HG03575 (cell line): ENCODE results near the gene RIPOR3.
"Not testable (repeated sequence)": the region's sequence is repeated elsewhere in the genome, so short reads cannot be mapped to it uniquely, and the experiment has no call there.

Experiments used
- ATAC-seq: cut with Tn5 transposase; IDR thresholded peaks from one replicate; pipeline ENCODE4 v1.9.1; 2021; ENCODE audit not compliant: unreplicated experiment, insufficient number of reproducible peaks, low FRiP score; ENCODE audit errors: extremely low read depth

Gene RIPOR3

DNA sequence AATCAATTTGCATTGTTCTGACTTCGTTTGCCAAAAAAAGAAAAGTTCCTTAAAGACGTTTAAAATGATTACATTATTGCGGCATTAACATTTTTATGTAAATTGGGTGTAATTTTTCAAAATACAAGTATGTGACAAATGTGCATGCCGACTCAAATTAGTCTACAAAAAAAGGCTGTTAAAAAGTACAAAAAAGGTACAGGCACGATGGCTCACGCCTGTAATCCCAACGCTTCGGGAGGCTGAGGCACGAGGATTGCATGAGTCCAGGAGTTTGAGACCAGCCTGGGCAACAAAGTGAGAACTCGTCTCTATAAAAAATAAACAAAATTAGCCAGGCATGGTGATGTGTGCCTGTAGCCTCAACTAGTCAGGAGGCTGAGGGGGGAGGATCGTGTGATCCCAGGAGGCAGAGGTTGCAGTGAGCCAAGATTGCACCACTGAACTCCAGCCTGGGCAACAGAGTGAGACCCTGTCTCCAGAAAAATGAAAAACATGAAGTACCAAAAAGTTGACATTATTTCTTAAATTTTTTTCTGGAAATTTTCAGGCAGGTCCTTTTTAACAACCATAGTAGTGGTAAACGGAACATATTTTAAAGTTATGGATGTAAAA, 91.0 kb downstream of the RIPOR3 start:
- ATAC-seq, result no peak

DNA sequence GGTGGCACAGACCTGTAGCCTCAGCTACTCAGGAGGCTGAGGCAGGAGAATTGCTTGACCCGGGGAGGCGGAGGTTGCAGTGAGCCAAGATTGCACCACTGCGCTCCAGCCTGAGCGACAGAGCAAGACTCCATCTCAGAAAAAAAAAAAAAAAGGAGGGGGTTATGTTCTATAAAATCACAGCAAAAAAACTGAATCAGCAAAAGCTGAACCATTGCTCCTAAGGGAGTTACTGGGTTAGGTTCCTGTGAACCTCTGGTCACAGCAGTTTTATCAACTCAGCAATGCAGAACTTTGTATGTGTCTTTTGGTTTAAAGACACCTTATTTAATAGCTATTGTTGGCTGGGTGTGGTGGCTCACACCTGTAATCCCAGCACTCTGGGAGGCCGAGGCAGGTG, 92.6 kb downstream of the RIPOR3 start:
- ATAC-seq, result not testable (repeated sequence)

DNA sequence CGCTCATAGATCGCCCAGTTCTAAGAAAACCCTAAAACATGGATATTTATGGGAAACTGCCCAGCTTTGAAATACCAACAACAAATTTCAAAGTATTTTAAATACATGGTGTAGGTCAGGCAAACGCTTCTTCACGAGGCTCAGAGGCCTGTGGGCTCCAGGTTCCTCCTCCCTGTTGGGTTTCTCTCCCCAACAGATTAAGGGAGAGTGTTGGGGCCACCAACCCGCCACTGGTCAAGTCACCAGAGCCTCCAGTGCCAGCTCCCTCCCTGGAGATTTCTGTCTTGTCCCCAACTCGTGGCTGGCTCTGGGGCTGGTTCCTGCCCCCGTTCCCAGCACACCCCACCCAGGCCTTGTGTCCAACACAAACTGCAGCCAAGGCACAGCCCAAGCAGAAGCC, 93.3 kb downstream of the RIPOR3 start:
- no peak for ATAC-seq

DNA sequence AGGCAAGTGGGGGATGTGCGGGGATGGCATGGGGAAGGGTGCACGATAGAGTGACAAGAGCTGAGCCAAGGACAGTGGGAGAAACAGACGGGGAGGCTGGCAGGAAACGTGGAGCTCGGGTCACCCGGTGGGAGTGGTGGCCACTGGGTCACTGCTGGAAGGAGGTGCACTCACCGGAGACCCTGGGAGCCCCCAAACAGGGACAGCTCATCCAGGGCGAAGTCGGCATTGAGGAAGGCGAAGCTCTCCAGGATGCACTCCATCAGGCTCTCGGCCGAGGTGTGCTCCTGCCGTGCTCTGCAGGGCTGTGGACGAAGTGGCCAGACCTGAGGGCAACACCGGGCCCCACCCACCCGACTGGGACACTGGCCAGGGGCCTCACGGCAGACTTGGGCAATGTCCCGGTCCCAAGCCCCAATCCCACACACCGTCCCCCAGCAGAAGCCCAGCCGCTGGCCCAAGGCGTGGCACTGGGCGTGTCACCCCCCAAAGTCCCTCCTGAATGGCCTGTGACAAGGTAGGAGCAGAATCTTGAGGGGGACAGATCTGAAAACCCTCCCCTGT, 93.9 kb downstream of the RIPOR3 start:
- no peak for ATAC-seq

DNA sequence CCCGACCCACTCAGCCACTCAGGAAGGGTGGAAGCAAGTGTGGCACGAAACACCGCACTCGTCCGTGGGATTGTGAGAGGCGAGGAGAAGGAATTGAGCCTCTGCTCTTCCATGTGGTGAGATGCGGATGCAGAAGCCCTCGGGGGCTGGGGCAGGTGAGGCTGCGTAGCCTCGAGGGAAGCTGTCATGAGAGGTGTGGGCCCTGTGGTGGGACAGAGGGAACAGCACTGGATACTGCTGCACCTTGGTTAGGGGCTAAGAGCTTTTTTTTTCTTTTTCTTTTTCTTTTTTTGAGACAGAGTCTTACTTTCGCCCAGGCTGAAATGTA, 94.7 kb downstream of the RIPOR3 start:
- no peak for ATAC-seq

DNA sequence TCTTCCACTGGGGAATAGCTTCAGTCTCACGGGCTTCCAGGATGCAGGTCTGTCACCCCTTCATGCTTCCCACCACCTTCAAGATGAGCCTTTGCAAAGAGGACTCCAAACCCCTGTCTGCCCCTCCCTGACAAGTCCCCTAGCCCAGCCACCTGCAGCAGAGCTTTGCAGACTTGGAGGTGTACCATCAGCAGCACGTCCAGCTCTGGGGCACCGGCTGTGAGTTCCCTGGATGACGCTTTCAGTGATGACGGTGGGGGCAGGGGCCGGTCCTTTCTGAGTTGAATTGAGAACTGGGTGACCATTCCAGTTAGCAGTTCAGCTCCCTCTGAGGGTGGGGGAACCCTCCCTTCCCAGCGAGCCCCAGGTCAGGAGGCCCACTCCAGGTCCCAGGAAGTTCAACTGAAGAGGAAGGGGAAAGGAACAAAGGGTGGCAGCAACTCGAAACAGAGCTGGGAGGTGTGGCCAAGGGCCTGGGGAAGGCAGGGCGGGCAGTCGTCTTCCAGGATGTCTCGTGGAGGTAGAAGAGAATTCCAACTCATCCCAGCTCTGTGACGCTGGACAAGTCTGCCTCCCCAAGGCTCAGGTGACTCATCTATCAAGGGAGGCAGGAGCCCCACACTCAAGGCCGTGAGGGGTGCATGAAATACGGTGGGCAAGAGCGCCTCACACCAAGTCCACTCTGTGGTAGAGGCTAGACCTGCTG, 95.2 kb downstream of the RIPOR3 start:
- no peak for ATAC-seq

DNA sequence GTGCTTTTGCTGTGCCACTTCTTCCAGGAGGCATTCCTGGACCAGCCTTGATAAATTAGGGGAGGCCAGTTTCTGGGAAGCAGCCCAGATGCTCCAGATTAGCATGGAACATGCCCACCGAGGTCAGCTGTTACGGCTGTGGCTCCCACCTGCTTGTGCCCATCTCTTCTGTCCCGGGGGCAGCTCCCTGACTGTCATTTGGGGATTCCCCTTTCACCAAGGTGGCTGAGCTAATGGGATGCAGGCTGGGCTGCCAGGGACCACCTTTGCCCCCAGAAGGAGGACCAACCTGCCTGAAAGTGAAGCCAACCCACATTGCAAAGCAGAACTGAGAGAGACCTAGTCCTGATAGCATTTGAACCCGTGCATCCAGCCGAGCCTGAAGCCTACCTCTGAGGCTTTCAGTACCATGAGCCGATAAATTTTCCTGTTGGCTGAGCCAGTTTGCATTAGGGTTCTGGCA, 95.9 kb downstream of the RIPOR3 start:
- ATAC-seq, result no peak

DNA sequence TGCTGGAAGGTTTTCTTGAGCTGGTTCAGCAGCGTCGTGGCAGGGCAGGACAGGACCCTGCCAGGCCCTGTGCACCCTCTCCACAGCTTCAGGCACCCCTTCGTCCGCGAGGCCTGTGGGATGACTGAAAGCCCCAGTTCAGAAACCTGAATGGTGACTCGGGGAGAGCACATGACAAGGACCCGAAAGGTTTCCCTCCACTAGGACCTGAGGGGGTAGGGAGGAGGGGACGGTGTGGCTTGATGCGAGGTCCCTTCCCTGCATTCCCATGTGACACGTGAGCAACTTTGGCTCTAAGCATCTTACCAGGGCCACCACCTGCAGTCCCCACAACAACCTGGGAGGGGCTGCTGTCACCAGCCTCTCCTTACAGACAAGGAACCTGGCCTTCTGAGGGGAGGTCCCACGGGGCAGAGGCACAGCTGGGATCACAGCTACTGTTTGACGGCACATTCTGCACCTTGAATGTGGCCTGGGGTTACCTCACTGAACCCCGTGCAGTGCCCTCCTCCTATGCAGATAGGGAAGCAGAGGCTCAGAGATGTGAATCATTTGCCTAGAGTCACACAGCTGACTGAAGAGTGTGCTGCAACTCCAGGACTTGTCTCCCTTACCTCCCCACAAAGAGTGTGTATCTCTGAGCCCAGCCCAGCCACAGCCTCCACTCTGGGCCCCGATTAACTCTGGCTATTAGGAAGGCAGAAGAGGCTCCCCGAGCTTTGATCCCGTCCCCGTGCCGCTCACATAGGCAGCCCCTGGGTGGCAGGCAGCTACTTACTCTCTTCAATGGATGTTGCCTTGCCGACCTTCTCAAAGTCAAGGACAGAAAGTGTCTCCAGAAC, 96.5 kb downstream of the RIPOR3 start:
- no peak for ATAC-seq

DNA sequence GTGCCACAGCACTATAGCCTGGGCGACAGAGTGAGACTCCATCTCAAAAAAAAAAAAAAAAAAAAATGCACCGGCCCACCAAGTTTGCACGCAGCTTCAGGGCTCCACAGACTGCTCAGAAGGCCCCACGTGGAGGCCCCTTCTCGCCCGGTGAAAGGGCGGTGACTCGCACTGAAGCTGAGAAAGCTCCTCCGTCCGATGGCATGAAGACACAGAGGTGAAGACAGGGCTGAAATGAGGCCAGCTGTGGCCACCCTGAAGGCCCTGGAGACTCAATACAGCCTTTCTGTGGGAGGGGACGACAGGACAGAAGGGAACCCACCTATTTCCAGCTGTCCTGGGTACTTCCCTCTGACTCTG, 97.1 kb downstream of the RIPOR3 start:
- ATAC-seq, result no peak

DNA sequence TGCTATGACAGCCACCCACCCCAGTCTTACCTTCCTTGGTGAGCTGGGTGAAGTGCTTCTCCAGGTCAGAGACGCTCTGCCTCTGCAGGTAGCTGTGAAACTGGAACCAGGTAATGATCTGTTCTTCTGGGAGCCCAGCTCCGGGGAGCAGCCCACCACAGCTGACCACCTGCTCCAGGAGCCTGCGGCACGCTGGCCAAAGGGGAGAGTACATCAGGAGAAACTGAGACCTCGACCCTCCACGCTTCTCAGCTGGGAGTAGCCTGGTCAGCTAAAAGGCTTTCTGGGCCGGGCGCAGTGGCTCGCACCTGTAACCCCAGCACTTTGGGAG, 98.4 kb downstream of the RIPOR3 start:
- no peak for ATAC-seq

DNA sequence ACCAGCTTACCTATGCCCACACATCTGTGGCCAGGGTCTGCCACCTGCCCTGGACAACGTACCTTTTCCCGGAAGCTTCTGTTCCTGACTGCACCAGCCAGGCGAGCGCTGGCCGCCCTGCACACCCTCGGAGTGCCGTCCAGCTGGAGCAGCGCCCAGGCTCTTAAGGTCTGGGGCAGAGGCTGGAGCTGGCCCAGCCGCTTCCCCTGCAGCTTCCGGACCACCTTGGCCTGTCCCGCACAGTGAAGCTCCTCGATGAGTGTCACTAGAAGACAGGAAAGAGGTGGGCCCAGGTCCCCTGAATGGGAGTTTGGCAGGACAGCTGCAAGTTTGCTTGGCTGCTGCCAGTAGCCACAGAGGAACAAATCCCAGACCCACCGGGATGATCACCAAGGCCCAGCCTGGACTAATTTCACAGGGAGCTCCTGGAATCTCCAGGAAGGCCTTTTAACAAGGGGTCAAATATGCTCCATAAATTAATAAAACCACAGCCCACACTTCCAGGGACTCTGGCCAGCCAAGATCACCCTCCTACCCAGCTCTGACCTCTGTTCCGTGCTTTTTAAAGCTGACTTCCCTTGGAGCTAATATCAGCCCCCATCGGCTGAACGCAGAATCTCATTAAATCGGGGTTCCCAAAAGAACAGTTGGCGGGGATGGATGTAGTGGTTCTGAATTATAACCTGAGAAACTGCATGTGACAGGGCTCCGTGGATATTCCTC, 98.9 kb downstream of the RIPOR3 start:
- no peak for ATAC-seq

DNA sequence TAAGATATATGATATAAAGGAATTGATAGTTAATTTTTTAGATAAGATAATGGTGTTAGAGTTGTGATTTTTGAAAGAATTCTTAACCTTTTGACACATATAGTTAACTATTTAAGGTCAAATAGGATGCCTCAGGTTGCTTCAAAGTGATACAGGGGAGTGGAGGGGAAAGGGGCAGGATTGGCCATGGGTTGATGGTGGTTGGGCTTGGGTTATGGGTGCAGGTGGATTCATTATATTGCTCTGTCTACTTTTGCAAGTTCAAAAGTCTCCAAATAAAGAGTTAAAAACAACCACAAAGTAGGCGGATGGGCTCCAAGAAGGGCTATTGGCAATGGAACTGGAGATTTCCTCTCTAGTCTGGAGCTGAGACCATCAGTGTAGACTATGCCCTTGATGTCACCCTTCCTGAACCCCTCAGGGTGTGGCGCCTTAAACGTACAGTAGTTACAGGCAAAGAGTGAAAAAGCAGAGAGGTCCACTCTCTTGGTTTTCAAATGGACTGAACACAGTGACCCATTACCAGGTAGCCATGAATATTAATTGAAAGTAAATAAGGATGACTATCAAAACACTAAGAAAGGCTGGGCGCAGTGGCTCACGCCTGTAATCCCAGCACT, 100.0 kb downstream of the RIPOR3 start:
- ATAC-seq, result no peak

DNA sequence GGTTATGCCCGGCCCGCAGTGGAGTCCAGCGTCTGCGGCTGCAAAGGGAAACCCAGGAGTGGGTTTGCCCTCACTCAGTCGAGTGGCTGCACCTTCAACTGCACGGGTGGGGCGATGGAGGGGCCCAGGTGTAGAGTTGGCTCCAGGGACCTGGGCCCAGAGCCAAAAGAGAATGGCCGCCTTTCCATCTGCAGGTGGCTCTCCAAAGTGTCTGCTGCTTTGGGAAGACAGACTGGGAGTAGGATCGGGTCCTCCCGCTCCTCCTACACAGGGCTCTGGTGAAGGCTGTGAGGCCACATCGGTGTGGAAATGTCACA, 101.0 kb downstream of the RIPOR3 start:
- ATAC-seq, result no peak

DNA sequence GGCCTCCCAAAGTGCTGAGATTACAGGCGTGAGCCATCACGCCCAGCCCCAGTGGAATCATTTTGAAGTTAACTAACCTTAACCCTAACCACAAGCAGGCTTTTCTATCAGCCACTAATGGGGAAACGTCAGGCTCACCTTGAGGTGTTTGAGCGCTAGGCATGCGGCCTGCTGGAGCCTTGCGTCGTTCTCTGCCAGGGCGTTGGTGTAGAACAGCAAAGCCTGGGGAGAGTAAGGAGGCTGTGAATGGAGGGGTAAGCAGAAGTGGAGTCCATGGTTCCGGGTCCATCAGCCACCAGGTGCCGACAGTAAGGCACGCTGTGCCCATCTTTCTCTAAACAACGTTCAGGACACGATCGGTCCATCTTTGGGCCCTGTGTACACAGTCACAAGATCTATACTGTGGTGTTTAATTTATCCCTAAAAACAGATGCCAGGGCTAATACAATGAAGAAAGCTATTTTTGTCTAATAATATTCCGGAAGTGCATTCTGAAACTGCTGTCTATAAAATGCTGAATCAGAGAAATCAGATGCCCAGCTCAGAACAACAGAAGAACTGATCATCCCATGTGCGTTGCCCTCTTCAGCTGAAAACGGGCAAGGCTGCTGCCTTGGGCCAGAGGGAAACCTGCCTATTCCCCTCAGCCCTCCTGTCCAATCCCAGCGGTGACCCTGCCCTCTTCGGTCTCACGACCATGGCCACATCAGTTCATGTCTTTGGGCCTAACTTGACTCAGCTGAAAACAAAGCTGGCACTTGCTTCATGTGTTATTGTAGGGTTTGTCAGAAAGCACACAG, 101.6 kb downstream of the RIPOR3 start:
- no peak for ATAC-seq

DNA sequence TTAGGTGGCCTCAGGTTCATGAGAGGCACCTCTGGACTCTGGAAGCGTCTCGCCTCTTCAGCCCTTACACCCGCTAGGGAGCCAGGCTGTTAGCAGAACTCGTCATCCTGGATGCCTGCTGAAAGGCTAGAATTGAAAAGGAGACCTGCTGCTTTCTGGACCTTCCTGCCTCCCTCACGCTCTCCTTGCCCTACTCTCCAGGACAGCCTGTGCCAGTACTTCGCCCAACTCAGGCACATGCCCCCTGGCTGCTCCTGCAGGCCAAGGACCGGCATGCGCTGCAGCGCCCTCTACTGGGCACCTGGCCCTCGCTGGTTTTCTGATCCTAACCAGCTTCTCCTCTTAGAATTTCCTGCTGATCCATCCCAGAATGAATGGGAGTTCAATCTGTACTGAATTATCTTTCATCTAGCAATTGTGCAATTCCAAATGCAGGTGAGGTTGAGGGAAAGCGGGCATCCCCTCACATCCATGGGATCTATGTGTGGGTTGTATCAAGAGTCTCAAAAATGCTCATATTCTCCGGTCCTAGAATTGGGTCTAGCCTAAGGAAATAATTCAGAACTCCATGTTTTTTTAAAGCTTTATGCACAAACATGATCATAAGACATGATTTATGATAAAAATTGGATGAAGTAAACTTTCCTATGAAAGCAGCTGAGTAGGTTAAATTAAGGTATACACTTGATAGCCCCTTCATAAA, 103.2 kb downstream of the RIPOR3 start:
- ATAC-seq, result no peak

DNA sequence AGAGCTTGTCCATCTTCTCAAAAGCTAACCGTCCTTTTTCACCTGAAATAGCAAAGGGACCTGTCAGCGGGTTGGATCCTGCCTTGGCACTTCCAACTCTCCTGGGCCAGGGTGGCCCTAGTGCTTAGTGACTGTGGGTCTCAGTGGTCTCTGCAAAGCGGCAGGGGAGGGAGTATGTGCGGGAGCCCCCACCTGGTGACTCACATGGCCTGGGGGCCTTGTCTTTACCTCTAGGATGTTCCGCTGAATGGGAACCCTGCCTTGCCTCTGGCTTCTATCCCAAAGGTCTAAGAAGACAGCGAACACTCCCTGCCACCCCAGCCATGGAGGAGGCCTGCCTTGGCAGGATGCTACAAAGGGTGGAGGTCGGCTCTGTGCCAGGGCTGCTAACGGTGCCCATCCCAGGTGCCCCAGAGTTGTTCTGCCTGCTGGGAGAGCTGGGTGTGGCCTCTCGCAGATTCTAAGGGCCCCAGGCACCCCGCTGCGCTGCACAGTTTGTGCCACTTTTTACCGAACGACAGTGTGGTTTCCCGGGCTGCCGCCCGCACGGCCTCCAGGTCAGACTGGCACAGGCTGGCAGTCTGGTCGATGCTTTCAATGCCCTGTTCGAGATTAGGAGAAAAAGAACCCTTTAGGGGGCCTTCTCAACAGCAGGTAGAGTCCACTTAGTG, 103.9 kb downstream of the RIPOR3 start:
- no peak for ATAC-seq

DNA sequence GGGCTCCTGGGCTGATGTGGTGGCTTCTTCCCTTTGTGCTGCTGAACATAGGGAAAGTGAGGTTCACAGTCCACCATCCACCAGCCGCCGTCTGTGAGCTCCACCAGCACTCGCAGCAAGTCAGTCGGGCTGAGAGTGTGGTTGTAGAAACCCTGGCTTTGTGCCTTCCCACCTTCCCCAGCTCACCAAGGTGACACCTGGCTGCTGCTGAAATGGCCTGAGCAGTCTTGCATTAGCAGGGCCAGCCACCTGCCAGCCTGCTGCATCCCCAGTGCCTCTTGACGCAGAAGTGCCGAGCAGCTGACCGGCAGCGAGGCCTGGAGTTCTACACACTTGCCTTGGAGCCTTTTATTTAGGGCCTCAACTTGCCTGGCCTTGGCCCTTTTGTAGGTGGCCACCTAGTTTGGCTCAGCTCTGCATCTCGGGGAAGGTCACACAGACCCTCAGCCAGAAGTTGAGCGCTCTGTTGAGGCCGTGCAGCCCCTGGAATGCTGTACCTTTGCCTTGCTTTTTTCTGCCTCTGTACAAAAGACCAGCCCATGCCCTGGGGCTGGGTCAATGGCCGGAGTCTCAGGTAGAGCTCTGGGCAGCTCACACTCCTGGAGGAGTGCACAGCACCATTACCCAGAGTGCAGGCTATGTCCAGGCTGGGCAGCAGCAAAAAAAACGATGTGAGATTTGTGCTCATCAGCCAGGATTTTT, 104.7 kb downstream of the RIPOR3 start:
- ATAC-seq, result no peak
